ENCODE results near the gene ST7L.

Gene ST7L

GRCh38 chr1:112594208-112594876 lies 24.6 kb downstream of the ST7L start:
- TF ChIP-seq TSHZ2 (CRISPR knock-in tag; IDR thresholded peaks at IDR 0.05) (peak; percentile 89), ISL1 (CRISPR knock-in tag; IDR thresholded peaks at IDR 0.05) (peak; percentile 91), ESRRG (CRISPR knock-in tag; IDR thresholded peaks at IDR 0.05) (no peak), OSR1 (CRISPR knock-in tag; IDR thresholded peaks at IDR 0.05) (no peak), PATZ1 (CRISPR knock-in tag; IDR thresholded peaks at IDR 0.05; ENCODE audit: borderline replicate concordance) (peak; percentile 58; the same call in 1 of the 2 replicates)
- TF ChIP-seq, protein P1, sequence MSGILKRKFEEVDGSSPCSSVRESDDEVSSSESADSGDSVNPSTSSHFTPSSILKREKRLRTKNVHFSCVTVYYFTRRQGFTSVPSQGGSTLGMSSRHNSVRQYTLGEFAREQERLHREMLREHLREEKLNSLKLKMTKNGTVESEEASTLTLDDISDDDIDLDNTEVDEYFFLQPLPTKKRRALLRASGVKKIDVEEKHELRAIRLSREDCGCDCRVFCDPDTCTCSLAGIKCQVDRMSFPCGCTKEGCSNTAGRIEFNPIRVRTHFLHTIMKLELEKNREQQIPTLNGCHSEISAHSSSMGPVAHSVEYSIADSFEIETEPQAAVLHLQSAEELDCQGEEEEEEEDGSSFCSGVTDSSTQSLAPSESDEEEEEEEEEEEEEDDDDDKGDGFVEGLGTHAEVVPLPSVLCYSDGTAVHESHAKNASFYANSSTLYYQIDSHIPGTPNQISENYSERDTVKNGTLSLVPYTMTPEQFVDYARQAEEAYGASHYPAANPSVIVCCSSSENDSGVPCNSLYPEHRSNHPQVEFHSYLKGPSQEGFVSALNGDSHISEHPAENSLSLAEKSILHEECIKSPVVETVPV (CRISPR knock-in tag; IDR thresholded peaks at IDR 0.05): no peak
- TF ChIP-seq, protein P2, sequence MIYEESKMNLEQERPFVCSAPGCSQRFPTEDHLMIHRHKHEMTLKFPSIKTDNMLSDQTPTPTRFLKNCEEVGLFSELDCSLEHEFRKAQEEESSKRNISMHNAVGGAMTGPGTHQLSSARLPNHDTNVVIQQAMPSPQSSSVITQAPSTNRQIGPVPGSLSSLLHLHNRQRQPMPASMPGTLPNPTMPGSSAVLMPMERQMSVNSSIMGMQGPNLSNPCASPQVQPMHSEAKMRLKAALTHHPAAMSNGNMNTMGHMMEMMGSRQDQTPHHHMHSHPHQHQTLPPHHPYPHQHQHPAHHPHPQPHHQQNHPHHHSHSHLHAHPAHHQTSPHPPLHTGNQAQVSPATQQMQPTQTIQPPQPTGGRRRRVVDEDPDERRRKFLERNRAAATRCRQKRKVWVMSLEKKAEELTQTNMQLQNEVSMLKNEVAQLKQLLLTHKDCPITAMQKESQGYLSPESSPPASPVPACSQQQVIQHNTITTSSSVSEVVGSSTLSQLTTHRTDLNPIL (CRISPR knock-in tag; IDR thresholded peaks at IDR 0.05; ENCODE audit: low read depth): peak; percentile 74; the same call in 1 of the 2 replicates
- peak; percentile 78 for ATAC-seq

DNA sequence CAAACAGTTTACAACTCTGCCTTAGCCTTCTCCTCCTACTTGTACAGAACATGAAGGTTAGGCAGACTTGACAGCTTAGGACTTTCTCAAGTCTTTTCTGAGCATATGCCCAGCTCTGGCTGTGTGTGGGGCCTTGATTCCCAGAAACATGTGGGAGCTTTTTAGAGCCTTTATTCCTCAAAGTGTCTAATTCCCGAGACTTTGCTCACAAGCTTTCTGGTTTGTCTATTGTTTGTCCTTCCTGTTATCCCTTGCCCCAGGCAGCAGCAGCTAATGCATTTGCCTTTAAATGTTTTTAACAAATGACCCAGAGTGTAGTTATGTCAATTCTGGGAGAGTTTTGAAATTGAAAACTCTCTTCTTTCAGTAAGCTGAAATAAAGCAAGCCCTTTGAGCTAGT lies 29.2 kb downstream of the ST7L start:
- no peak for ATAC-seq
- TF ChIP-seq ARNTL (CRISPR knock-in tag; IDR thresholded peaks at IDR 0.05; ENCODE audit: borderline replicate concordance, low read depth) (no peak), ZFP3 (CRISPR knock-in tag; IDR thresholded peaks at IDR 0.05) (no peak)

DNA sequence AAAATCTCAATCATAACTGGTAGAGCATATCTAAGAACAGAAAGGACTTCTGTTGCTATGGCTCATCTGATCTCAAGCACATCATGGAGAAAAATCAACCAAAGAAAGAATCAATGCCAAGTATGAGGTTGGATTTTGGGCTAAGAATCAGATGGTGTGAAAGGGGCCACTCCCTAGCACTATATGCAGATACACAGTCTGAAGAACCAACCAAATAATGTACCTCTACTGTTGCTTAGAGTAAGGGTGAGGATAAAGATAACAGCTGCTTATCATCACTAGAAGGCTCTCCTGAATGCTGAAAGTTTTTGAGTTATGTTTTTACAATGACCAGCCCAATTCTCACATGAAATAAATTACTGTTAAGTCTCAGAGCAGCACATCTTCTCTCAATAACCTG lies 35.6 kb downstream of the ST7L start:
- ATAC-seq: no peak
- no peak for TF ChIP-seq CSDC2 (CRISPR knock-in tag; IDR thresholded peaks at IDR 0.05)
- no peak for TF ChIP-seq TCF4 (CRISPR knock-in tag; IDR thresholded peaks at IDR 0.05; ENCODE audit: borderline replicate concordance)
- TF ChIP-seq ZNF8 (CRISPR knock-in tag; IDR thresholded peaks at IDR 0.05): no peak
- no peak for TF ChIP-seq SNAI2 (CRISPR knock-in tag; IDR thresholded peaks at IDR 0.05)
- TF ChIP-seq ESRRG (CRISPR knock-in tag; IDR thresholded peaks at IDR 0.05): no peak
- no peak for TF ChIP-seq PATZ1 (CRISPR knock-in tag; IDR thresholded peaks at IDR 0.05; ENCODE audit: borderline replicate concordance)
- TF ChIP-seq ZNF565 (CRISPR knock-in tag; conservative IDR thresholded peaks at IDR 0.05; ENCODE audit: low read depth): no peak
- no peak for TF ChIP-seq ISL1 (CRISPR knock-in tag; IDR thresholded peaks at IDR 0.05)
- TF ChIP-seq GLIS3 (CRISPR knock-in tag; IDR thresholded peaks at IDR 0.05): no peak
- no peak for TF ChIP-seq PPARA (CRISPR knock-in tag; IDR thresholded peaks at IDR 0.05; ENCODE audit: borderline replicate concordance)
- no peak for TF ChIP-seq BACH2 (CRISPR knock-in tag; IDR thresholded peaks at IDR 0.05; ENCODE audit: borderline replicate concordance)
- TF ChIP-seq OSR1 (CRISPR knock-in tag; IDR thresholded peaks at IDR 0.05): no peak
- no peak for TF ChIP-seq POU6F1 (CRISPR knock-in tag; IDR thresholded peaks at IDR 0.05; ENCODE audit: borderline replicate concordance, low read depth)
- no peak for TF ChIP-seq TSHZ2 (CRISPR knock-in tag; IDR thresholded peaks at IDR 0.05)
- TF ChIP-seq ZC3H10 (CRISPR knock-in tag; IDR thresholded peaks at IDR 0.05): no peak
- no peak for TF ChIP-seq RARB (CRISPR knock-in tag; IDR thresholded peaks at IDR 0.05)
- TF ChIP-seq, protein P1 (CRISPR knock-in tag; IDR thresholded peaks at IDR 0.05): no peak
- no peak for TF ChIP-seq TOX (CRISPR knock-in tag; IDR thresholded peaks at IDR 0.05; ENCODE audit: borderline replicate concordance)
- no peak for TF ChIP-seq ZFP3 (CRISPR knock-in tag; IDR thresholded peaks at IDR 0.05)

All from SK-N-SH treated with all-trans-retinoic acid at 6 μM for 48 hours (cell line).